AG10803 (cell line): ENCODE data around the gene TRAPPC14.
A peak's percentile ranks its signal among the peaks of the same experiment; 100 is the strongest.
"Not testable (repeated sequence)": the region's sequence is repeated elsewhere in the genome, so short reads cannot be mapped to it uniquely, and the experiment has no call there.

Source experiments
- DNase-seq: peaks from one replicate; pipeline ENCODE4 v3.0.0; 2010; ENCODE audit warnings: low read depth
- H3K4me3 ChIP-seq: 2 replicates; pipeline ENCODE4 v1.5.1; 2011; ENCODE audit warnings: mild to moderate bottlenecking, low read length, control low read depth
- CTCF ChIP-seq: conservative IDR thresholded peaks from 2 replicates; pipeline ENCODE4 v1.5.1; 2011; ENCODE audit warnings: mild to moderate bottlenecking, low read length, control low read depth, inconsistent platforms

Gene TRAPPC14

GRCh38 chr7:100191775-100192174, 33.3 kb upstream of the TRAPPC14 start:
- peak; percentile 66 for DNase-seq
- TF ChIP-seq CTCF, result no peak
- no peak overlapping the region for H3K4me3 ChIP-seq

- peak; percentile 64 for DNase-seq
- TF ChIP-seq CTCF, result peak; percentile 58
- no peak overlapping the region for H3K4me3 ChIP-seq
These were observed 31.7 kb upstream of the TRAPPC14 start for GRCh38 chr7:100190048-100190711.

- no peak for DNase-seq
- no peak overlapping the region for H3K4me3 ChIP-seq
These were observed 30.5 kb upstream of the TRAPPC14 start for GRCh38 chr7:100189061-100189460.

GRCh38 chr7:100185726-100186125, 27.2 kb upstream of the TRAPPC14 start:
- H3K4me3 ChIP-seq, result no peak overlapping the region
- TF ChIP-seq CTCF, result no peak

More at GRCh38 chr7:100189061-100189460, 30.5 kb upstream of the TRAPPC14 start:
- no peak for TF ChIP-seq CTCF

GRCh38 chr7:100183090-100183489, 24.6 kb upstream of the TRAPPC14 start:
- not testable (repeated sequence) for DNase-seq, H3K4me3 ChIP-seq

More at GRCh38 chr7:100185726-100186125, 27.2 kb upstream of the TRAPPC14 start:
- no peak for DNase-seq

- DNase-seq, H3K4me3 ChIP-seq: not testable (repeated sequence)
These were observed 24.1 kb upstream of the TRAPPC14 start for GRCh38 chr7:100182616-100183015.

GRCh38 chr7:100180084-100180483, 21.6 kb upstream of the TRAPPC14 start:
- H3K4me3 ChIP-seq, DNase-seq: not testable (repeated sequence)

- peak within 1 kb of the TSS; percentile 79 for H3K4me3 ChIP-seq
- TF ChIP-seq CTCF, result no peak
These were observed 18.8 kb upstream of the TRAPPC14 start, which contains the start of the genes GPC2 and STAG3 for GRCh38 chr7:100177045-100178001. Gene GPC2 (minus strand): TSS chr7:100177381. CDS start chr7:100177199, 182 bp downstream. Gene STAG3 (plus strand): TSS chr7:100177918. CDS start chr7:100180557, 2,639 bp downstream.

More at GRCh38 chr7:100177045-100178001, 18.8 kb upstream of the TRAPPC14 start, which contains the start of the genes GPC2 and STAG3:
- DNase-seq, result peak; percentile 93
